ENCODE results near the gene CHST15. TPM values are rescaled to one million over a fixed set of nuclear protein-coding genes. Genes with fewer than 3 reads are reported as not detected.

Gene CHST15
- total RNA-seq, 4 donors from 2014 or later, result 35.7 to 69.5 (median 51.1) TPM

DNA sequence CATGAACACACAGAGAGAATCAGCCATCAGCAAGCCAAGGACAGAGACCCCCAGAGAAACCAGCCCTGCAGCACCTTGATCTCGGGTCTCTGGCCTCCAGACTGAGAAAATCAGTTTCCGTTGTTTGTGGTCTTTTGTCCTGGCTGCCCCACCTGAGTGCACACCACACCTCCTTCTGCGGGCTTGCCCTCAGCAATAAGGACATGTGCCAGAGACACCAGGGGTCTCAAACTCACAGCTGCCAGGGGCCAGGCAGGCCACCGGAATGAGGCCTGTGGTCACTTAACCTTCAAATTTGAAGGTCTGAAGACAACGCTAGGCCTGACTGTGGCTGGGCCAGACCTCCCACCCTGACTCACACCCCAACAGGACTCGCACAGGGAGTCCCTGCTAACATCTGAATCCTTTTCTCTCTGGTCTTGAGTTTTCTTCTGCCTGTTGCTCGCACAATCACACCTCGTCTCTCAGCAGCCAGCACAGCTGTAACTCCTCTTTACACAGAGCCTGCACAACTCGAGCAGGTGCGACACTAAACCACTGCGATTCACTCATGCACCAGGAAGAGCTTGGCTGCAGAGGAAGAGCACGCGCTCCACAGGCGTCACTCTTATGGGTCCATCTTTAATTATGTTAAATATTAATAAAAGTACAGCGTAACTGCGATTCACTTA is 86.2 kb downstream of the CHST15 start:
- TF ChIP-seq, protein P1, sequence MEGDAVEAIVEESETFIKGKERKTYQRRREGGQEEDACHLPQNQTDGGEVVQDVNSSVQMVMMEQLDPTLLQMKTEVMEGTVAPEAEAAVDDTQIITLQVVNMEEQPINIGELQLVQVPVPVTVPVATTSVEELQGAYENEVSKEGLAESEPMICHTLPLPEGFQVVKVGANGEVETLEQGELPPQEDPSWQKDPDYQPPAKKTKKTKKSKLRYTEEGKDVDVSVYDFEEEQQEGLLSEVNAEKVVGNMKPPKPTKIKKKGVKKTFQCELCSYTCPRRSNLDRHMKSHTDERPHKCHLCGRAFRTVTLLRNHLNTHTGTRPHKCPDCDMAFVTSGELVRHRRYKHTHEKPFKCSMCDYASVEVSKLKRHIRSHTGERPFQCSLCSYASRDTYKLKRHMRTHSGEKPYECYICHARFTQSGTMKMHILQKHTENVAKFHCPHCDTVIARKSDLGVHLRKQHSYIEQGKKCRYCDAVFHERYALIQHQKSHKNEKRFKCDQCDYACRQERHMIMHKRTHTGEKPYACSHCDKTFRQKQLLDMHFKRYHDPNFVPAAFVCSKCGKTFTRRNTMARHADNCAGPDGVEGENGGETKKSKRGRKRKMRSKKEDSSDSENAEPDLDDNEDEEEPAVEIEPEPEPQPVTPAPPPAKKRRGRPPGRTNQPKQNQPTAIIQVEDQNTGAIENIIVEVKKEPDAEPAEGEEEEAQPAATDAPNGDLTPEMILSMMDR (IDR thresholded peaks at IDR 0.05), result no peak
- no peak for DNase-seq (ENCODE audit: low spot score)
- no peak for ATAC-seq (ENCODE audit: low FRiP score)

DNA sequence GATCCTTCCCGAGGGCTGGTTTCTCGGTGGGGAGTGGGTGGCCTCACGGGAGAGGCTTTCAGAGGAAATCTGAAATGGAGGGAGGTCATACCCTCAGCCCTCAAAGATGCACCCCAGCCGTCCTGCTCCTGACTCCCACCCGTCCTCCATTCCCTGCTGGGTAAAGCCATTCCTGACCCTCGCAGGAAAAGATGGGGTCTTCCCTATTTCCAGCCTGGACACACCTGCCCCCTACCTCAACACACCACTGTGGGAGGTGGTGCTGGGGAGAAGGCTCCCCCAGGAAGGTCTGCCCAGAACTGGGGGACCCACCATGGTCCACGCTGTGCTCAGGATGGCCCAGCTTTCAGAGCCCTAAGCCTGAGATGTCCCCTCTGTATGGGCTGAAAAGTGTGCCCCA is 86.9 kb downstream of the CHST15 start:
- ATAC-seq (ENCODE audit: low FRiP score) (no peak), DNase-seq (ENCODE audit: low spot score) (no peak)
- TF ChIP-seq, protein P1 (IDR thresholded peaks at IDR 0.05), result no peak

DNA sequence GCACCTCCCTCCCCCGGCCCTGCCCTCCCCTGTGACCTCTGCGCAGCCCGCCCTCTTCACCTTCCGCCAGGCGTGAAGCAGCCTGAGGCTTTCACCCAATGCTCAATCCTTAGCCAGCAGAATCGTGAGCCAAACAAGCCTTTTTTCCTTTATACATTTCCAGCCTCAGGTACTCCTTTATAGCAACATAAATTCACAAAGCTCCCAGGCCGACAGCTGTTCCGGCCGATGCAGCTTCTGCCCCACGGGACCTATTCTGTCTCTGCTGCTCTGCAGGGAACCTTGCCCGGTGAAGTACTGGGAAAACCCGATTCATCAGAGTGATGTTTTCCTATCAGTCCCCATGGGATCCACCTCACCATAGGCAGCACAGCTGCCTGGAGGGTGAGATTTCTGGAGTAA is 87.4 kb downstream of the CHST15 start:
- no peak for ATAC-seq (ENCODE audit: low FRiP score)
- no peak for DNase-seq (ENCODE audit: low spot score)
- TF ChIP-seq, protein P1 (IDR thresholded peaks at IDR 0.05), result no peak

DNA sequence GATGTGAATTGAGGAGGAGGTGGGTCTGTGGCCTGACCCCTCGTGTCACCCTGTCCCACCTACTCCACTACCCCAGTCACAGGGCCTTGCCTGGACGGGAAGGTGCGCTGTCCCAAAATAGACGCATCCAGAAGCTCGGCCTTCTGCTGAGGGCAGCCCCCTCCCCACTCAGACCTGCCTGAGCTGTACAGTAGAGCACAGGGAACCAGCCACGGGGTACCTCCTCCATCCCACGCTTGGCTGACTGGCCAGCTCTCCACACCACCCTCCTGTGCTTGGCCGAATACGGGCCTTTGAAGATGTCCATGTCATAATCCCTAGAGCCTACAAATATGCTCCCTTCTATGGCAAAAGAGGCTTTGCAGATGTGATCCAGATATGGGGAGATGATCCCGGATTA is 88.3 kb downstream of the CHST15 start:
- DNase-seq (ENCODE audit: low spot score) (no peak), ATAC-seq (ENCODE audit: low FRiP score) (no peak)
- TF ChIP-seq, protein P1 (IDR thresholded peaks at IDR 0.05), result no peak

DNA sequence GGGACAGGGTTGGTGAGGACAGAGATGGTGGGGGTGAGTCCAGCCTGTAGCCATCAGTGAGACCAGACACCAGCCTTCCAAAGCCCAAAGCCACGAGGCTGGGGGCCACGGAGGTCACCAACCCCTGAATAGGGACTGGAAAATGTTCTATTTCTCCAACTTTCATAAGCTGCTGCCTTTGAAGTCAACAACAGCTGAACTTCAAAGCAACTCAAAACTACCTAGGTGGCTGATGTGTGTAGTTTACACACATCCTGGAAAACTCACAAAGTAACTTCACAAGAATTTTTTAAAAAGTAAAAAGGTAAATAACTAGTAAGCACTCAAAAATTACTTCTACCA is 88.8 kb downstream of the CHST15 start:
- ATAC-seq (ENCODE audit: low FRiP score) (no peak), DNase-seq (ENCODE audit: low spot score) (no peak)
- TF ChIP-seq, protein P1 (IDR thresholded peaks at IDR 0.05), result no peak

DNA sequence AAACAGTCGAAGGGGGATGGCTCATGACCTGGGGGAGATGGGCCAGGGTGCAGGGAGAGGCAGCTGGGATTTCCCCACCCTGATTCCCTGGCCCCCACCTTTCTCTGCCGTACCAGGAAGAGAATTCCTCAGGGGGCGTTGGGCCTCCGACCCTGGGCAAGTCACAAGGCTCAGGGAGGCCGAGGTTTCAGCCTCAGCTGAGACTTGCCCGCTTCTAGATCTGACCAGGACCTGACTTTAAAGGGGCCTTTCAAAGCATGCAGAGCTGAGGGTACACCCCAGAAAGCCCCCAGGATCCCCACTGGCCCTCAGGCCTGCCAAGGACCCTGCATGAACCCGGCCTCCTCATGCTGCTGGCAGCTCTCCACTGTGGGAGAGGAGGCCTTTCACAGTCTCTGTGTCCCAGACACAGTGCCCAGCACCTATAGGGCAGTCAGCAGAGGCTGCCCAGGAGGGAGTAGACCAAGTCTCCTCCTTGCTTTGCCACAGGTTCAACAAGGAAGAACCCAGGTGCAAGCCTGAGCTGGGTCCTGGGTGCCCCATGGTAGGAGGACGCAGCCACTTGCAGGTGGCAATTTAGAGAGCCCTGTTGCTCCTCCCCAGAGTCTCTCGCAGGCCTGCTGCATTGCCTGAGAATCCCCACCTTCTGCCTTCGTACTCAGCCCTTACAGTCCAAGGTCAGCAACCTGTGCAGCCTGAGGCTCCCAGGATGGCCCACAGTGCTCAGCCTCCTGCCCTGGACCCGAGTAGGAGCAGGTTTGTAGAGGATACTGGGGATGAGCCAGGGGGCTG is 89.3 kb downstream of the CHST15 start:
- TF ChIP-seq, protein P1 (IDR thresholded peaks at IDR 0.05), result no peak
- ATAC-seq (ENCODE audit: low FRiP score) (peak; percentile 30), DNase-seq (ENCODE audit: low spot score) (no peak)

DNA sequence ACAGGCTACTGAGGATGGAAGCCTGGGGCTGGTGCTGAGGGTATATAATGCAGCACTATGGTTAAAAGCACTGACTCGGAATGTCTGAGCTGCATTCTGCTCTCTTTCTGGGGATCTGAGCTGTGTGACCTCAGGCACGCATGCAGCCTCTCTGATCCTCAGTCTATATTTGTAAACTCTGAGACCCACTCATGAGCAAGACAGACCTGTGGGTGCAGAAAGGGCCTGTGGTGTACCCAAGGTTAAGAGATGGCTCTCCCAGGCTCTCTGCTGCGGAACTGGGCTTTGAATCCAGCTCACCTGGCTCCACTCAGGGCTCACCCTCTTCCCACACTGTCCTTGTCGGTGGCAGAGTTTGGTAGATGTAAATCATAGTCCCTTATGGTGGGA is 89.9 kb downstream of the CHST15 start:
- TF ChIP-seq, protein P1 (IDR thresholded peaks at IDR 0.05), result no peak
- ATAC-seq (ENCODE audit: low FRiP score) (no peak), DNase-seq (ENCODE audit: low spot score) (no peak)
